Kasumi-1 (cell line): ENCODE results near the gene MFSD12.

ENCODE experiments used
- DNase-seq, 2 experiments: peaks; one replicate each; lab custom pipeline; 2025; lab: John Stamatoyannopoulos, UW

MFSD12 gene

GRCh38 chr19:3557461-3558248, at the start of gene MFSD12:
Gene MFSD12, minus strand, starts transcription at chr19:3557586. Its CDS starts 183 bp downstream, at chr19:3557403.
- DNase-seq = peak; percentile 87 to 88

GRCh38 chr19:3606690-3607289, 49.4 kb upstream of the MFSD12 start, which contains the start of gene TBXA2R:
Gene TBXA2R, minus strand, starts transcription at chr19:3606875. Its CDS starts 6,241 bp downstream, at chr19:3600634.
- DNase-seq = peak; percentile 52 to 66

GRCh38 chr19:3606174-3606689, 48.8 kb upstream of the MFSD12 start:
- DNase-seq = no peak

GRCh38 chr19:3605770-3606169, 48.4 kb upstream of the MFSD12 start:
- DNase-seq = peak in 1 of 2 experiments; percentile 12

- no peak for DNase-seq
These were observed 48.0 kb upstream of the MFSD12 start for GRCh38 chr19:3605361-3605760.

GRCh38 chr19:3604987-3605343, 47.6 kb upstream of the MFSD12 start:
- DNase-seq = peak in 1 of 2 experiments; percentile 18

- no peak for DNase-seq
These were observed 47.0 kb upstream of the MFSD12 start for GRCh38 chr19:3604227-3604986.

GRCh38 chr19:3603121-3603811, 45.9 kb upstream of the MFSD12 start:
- DNase-seq = no peak

GRCh38 chr19:3601021-3601420, 43.6 kb upstream of the MFSD12 start:
- DNase-seq = no peak

GRCh38 chr19:3599776-3600187, 42.4 kb upstream of the MFSD12 start:
- no peak for DNase-seq

GRCh38 chr19:3595521-3596061, 38.2 kb upstream of the MFSD12 start:
- DNase-seq = no peak

GRCh38 chr19:3593156-3593555, 35.8 kb upstream of the MFSD12 start:
- no peak for DNase-seq

- no peak for DNase-seq
These were observed 34.7 kb upstream of the MFSD12 start for GRCh38 chr19:3591876-3592613.

- DNase-seq = no peak
These were observed 33.7 kb upstream of the MFSD12 start for GRCh38 chr19:3590991-3591659.

- DNase-seq = no peak
These were observed 32.6 kb upstream of the MFSD12 start for GRCh38 chr19:3589949-3590348.

GRCh38 chr19:3589439-3589838, 32.1 kb upstream of the MFSD12 start:
- no peak for DNase-seq

GRCh38 chr19:3586707-3587346, 29.4 kb upstream of the MFSD12 start:
- DNase-seq = no peak

- DNase-seq = peak in 1 of 2 experiments; percentile 38
These were observed 28.8 kb upstream of the MFSD12 start for GRCh38 chr19:3586127-3586626.

GRCh38 chr19:3585301-3586126, 28.1 kb upstream of the MFSD12 start, which contains the start of gene GIPC3:
Gene GIPC3, plus strand, starts transcription at chr19:3585478. Its CDS starts 120 bp downstream, at chr19:3585598.
- no peak for DNase-seq
